SKM-1 (cell line): Measurements from ENCODE around the gene PRKX.
"Not testable (repeated sequence)": the region's sequence is repeated elsewhere in the genome, so short reads cannot be mapped to it uniquely, and the experiment has no call there.

Experiments used
- DNase-seq: peaks from one replicate; lab custom pipeline; 2025; ENCODE audit not compliant: unreplicated experiment; lab: John Stamatoyannopoulos, UW

The PRKX gene

GRCh38 chrX:3713225-3713936, at the start of gene PRKX:
Gene PRKX, minus strand, starts transcription at chrX:3713649. Its CDS starts 396 bp downstream, at chrX:3713253.
- DNase-seq: no peak

DNA sequence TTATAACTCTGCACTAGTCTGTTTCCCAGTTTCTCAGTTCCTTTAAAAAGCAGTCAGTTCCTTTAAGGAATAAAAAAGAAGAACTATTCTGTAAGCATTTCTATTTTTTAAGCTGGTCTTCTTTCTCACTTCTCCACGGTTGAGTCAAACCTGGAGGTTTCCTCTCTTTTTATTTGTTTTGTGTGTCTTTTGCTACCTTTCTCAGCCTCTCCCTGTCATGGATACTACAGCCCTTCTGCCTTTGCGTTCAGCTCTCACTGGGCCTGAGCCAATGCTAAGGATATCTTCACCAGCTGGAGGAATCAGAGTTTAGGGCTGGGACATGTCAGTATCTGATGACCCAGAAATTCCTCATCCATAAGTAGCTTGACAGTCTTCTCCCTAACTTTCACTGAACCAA, 49.7 kb upstream of the PRKX start:
- no peak for DNase-seq

- no peak for DNase-seq
Observed at GRCh38 chrX:3757510-3758025, 44.1 kb upstream of the PRKX start.

GRCh38 chrX:3748052-3748559, 34.7 kb upstream of the PRKX start:
- DNase-seq: no peak

GRCh38 chrX:3743801-3744439, 30.5 kb upstream of the PRKX start:
- no peak for DNase-seq

DNA sequence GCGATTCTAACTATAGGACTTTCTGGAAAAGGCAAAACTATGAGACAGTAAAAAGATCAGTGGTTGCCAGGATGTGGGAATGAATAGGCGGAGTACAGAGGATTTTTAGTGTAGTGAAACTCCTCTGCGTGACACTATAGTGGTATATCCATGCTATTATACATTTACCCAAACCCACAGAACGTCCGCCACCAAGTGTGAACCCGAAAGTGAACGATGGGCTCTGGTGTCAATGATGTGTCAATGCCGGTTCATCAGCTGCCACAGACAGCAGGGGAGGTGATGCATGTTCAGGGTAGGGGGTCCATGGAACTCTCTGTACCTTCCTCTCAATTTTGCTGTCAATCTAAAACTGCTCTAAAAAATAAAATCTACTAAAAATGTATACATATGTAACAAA, 27.5 kb upstream of the PRKX start:
- not testable (repeated sequence) for DNase-seq

GRCh38 chrX:3738509-3738908, 25.1 kb upstream of the PRKX start:
- DNase-seq: no peak

- not testable (repeated sequence) for DNase-seq
Observed at GRCh38 chrX:3736536-3736935, 23.1 kb upstream of the PRKX start.

GRCh38 chrX:3735891-3736290, 22.4 kb upstream of the PRKX start:
- not testable (repeated sequence) for DNase-seq

DNA sequence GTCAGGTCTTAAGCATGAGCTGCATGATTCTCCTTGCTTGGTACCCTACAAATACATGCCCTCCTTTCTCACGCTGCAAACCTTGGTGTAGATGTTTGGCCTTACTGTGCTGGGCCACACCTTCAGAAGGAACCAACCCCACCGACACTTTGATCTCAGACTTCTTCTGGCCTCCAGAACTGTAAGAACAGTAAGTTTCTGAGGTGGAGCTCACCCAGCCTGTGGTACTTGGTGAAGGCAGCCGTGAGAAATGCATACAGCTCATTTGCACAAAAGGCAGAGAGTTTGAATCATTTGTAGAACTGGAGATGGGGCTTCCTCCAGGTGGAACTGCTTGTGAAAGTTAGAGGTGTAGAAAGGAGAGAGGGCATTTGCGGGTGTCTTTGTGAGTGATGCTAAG, 21.0 kb upstream of the PRKX start:
- DNase-seq: not testable (repeated sequence)

GRCh38 chrX:3733043-3733430, 19.6 kb upstream of the PRKX start:
- DNase-seq: no peak

- not testable (repeated sequence) for DNase-seq
Observed at GRCh38 chrX:3732326-3733042, 19.0 kb upstream of the PRKX start.

DNA sequence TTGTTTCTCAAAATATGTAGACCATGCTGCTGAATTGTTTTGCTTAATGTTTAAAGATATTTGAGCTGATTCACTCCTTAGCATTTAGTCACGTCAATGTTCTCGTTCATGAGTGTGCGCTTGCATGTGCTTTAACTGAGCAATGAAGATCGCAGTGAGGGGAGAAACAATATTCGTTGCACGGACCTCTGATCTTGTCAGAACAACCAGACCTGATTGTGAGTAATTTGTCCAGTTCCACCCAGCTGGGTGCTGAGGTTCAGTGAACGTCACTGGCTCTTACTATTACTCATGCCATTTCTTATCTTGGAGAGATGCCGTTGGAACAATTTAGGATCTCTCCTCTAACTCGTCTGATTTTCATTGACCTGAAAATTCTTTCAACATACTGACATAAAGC, 15.0 kb upstream of the PRKX start:
- DNase-seq: no peak

DNA sequence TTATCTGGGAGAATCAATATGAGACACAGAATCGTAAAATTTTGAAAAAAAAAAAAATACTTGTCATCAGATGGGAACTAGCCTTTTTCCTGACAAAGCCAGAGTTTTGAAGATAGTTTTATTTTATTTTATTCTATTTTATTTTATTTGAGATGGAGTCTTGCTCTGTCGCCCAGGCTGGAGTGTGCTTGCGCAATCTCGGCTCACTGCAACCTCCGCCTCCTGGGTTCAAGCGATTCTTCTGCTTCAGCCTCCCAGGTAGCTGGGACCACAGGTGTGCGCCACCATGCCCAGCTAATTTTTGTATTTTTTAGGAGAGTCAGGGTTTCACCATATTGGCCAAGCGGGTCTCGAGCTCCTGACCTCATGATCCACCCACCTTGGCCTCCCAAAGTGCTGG, 10.0 kb upstream of the PRKX start:
- not testable (repeated sequence) for DNase-seq

DNA sequence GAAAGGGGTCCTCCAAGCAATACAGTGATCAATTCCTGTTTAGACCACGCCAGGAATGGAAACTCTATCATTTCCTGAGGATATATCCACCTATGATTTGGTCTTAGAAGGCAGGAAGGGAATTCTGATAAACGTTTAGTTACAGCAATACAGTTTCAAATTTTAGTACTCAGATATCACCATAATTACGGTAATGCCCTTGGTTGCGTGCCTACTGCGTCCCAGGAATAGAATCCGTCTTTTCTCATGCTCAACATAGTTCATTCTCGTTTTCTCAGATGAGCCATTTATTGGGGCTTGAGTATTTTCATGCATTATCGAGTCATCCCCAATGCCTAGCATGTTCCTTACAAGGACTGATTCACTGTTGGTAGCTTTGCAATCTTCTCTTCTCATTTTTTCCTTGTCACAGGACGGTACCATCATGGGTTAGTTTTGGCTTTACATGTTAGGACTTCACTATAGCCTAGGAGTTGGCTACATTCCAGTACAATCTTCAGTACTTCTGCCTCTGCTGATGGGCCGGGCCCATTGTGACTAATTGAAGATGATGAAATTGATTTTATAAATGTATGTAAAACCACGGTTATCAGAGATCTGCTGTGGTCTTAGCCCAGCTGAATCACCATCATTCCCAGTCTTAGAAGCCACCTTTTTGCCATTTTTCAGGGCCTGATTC, 4.4 kb upstream of the PRKX start:
- no peak for DNase-seq

DNA sequence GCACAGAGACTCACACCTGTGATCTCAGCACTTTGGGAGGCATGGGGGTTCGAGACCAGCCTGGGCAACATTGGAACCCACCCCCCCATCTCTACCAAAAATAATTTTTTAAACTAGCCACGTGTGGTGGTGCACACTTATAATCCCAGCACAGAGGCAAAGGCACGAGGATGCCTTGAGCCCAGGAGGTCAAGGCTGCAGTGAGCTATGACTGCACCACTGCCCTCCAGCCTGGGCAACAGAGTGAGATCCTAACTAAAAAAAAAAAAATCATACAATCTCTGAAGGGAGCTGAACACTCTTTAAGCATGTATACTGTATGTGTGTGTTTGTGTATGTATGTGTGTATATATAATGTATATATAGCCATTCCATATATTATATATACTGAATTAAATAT, 2.5 kb upstream of the PRKX start:
- DNase-seq: no peak

DNA sequence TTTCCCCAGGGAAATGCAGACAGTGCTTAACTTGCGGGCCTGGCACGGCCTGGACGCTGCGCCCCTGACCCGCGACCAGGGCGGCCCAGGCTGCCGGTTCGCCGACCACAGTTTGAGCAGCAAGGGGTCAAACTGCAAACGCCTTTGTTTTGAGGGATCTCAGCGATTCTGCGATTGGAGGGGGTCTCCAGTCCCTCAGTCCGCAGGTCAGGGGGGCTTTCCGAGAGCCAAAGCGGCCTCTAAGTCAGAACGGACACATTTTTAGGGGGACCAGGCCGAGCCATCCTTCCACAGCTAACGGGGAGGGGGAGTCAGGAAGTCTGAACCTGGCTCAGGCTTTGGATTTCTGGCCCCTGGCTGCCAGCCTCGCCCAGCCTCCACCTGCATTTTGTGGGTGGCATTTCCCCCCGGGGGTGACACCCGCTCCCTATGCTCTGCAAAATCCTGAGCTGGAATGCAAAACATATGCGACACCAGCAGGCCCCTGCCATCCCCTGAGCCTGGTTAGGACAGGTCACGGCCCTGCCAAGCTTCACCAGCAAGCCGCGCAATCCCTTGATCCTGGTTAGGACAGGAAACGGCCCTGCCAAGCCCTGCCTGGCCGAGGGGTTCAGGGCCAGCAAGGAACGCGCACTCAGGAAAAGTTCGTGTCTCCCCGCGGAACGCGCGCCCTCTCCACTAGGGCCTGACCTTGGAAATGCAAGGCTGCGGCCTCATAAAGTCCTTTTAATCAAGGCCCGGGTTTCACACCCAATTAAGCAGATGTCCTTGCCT, 1.4 kb upstream of the PRKX start:
- DNase-seq: not testable (repeated sequence)

DNA sequence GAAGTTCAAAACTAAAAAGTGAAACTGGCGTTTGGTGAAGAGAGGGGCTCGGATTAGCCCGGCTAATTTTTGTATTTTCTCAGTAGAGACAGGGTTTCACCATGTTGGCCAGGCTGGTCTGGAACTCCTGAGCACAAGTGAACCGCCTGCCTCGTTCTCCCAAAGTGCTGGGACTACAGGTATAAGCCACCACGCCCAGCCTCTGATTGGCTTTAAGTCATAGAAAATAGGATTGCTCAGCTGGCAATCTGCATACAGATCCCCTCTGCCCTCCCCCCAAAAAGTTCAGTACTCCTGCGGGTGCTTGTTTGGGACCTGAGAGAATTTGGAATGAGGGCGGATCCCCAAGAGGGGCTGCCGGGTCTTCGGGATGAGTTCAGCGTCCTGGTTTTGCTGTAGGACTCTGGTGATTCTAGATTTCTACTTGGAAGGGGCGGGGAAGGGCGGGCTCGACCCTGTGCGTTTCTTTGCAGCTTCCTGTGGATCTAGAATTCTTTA, 537 bp upstream of the PRKX start:
- DNase-seq: no peak

- DNase-seq: no peak
Observed at GRCh38 chrX:3712870-3713224, 602 bp downstream of the PRKX start.
